ENCODE results near the gene TTLL11. TPM values are rescaled to one million over a fixed set of nuclear protein-coding genes. Genes with fewer than 3 reads are reported as not detected.
"Not testable (repeated sequence)": the region's sequence is repeated elsewhere in the genome, so short reads cannot be mapped to it uniquely, and the experiment has no call there.

The TTLL11 gene
- polyA plus RNA-seq, 1 donor, result 30.4 TPM

DNA sequence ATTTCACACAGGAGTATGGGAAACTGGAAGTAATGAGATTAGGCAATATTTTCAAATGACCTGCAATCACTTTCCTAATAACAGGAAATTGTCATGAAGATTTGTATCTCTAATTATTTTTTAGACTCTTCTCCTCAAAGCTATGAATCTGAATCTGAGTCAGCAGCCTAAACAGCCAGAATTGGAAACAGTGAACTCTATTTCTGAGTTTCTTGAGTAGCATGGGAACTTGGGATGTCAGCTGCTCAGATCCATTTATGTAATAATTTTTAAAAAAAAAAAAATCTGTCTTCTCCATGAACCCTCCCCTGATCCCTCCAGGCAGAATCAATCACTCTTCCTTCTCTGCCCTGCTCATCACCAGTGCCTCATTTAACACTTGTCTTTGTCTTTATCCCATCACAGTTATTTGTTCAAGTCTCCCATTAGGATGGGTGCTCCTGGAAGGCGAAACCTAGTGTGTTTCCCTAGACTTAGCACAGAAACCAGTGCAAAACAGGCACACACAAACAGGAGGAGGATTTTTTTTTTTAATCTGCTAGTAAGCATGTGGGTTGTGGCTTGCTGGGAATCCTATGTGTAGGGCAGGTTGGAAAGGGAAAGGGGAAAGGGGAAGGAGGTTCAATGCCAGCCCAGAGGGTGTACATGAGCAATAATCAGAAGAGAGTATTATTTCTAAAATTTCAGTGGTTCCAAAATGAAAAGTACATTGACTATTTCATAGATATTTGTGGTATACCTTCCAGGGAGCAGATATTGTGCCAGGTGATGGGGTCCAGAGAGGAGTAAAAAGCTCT lies 186.8 kb downstream of the TTLL11 start:
- no peak for DNase-seq (ENCODE audit: low read depth)

DNA sequence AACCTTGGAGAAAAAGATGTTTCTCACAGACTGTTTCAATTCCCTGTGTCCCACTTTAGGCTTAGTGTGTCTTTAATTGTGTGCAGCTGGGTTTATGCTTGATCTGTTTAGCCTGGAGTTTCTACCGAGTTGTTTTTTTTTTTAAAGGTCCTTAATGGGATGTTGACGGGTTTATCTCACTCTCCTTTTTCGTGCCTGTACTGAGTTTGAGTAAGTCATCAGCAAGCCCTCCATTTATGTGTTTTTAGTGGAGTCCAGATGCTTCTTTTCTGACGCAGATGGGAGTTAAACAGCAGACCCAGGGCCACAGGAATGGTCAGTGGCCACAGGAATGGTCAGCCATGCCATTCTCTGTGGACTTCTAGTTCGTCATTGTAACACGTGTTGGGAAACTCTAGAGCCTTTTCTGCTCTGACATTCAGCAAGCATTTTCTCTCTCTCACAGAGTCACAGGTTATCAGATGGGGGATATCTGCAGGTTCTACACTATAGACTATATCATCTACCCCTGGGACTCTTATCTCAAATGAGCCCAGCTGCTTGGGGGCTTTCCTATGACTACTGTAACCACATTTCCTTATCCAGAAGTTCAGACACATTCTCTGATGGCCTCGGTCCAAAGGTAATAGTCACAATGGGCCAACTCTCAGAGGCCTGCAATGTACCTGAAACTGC lies 190.5 kb downstream of the TTLL11 start:
- peak; percentile 70 for DNase-seq (ENCODE audit: low read depth)

GRCh38 chr9:121901616-121902015 lies 191.5 kb downstream of the TTLL11 start:
- no peak for DNase-seq (ENCODE audit: low read depth)

GRCh38 chr9:121900163-121900562 lies 192.9 kb downstream of the TTLL11 start:
- DNase-seq (ENCODE audit: low read depth), result no peak

DNA sequence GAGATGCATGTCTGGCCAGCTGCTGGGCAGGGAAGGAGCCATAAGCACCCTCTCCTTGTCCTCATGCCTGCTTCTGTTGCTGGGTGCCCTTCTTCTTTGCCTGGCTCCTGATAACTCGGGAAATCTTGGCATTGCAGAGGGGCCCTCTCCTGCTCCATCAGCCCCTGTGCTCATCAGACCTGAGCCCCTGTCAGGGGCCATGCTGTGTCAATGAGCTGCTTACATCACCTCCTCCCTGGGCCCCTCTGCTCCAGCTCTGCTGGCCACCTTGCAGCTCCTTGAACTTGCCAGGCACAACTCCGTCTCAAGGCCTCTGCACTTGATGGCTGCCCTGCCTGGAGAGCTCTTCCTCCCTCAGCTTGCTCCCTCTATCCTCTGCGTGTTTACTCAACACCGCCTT lies 194.3 kb downstream of the TTLL11 start:
- DNase-seq (ENCODE audit: low read depth), result no peak

DNA sequence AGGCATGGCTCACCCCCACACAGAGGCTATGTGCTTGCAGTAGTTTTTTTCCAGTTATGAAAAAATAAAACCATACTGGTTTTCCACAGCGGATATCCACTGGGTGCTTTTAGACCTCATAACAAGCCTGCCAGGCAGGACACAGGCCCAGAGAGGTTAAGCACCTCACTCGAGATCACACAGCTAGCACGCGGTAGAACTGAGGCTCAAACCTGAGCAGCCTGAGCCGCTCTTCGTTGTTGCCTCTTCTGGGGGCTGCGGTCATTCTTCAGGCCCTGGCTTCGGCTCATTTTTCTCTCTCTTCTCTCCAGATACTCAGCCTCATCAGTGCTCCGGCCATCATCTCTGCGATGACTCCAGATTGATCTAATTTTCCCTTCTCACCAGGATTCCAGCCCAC lies 196.0 kb downstream of the TTLL11 start:
- no peak for DNase-seq (ENCODE audit: low read depth)

DNA sequence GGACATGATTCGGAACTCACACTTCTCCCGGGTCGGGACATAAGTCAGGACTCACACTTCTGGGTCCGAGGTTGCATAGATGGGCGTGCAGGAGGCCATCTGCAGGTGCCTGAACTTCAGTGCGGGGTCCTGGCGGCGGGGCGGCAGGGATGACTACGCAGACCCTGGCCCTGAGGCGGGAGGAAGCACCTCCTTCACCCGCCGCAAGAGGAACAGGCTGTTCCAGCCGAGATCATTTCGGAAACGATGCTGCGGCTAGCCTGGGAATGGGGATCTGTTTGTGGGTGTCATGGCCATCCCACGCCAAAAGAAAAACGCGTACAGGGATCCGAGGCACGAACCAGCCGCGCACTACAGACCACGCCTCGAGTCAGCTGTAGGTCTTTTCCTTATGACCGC lies 196.6 kb downstream of the TTLL11 start:
- DNase-seq (ENCODE audit: low read depth), result no peak

DNA sequence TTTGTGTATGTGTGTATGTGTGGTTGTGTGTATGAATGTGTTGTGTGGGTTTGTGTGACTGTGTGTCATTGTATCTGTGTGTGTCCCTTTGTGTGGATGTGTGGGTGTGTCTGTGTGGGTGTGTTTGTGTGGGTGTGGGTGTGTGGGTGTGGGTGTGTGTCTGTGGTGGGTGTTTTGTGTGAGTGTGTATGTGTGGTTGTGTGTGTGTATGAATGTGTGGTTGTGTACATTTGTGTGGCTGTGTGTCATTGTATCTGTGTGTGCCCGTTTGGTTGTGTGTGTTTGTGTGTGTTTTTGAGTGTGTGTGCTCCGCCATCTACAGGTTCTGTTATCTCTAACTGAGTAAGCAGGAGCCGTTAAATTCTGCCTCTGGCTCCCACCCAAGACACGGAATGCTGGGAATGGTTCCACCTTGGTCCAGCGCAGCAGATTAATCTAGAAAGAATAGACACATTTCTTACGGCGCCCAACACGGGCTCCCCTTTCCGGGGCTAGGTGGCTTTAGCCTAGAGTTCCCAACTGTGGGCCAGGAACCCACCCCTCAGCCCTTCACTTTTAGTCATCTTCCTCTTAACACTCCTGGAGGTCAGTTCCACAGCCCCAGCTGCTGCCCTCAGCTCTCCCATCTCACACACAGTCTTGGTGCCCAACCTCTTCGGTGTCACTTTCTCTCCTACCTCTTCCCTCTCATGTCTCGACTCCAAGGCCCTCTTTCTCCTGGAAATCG lies 197.1 kb downstream of the TTLL11 start:
- no peak for DNase-seq (ENCODE audit: low read depth)

GRCh38 chr9:121895358-121895757 lies 197.8 kb downstream of the TTLL11 start:
- DNase-seq (ENCODE audit: low read depth), result no peak

- DNase-seq (ENCODE audit: low read depth), result not testable (repeated sequence)
Measured at GRCh38 chr9:121894380-121894779, 198.7 kb downstream of the TTLL11 start.

DNA sequence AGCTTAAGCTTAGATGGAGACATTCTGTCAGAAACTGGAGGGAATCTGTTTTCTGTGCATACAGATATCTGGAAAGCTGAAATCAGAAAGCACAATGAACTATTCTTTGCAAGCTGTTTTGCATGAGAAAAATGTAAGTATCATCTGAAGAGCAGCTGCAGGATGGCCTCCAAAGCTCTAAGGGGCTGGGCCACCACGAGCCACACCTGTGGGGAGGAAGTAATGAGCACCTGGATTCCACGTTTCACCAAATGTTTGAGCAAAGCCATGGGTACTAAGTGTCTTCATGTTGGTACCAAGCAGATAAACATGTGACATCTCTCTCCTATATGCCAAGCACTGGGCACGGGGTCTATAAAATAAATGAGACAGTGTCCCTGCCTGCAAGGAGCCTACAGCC lies 199.3 kb downstream of the TTLL11 start:
- no peak for DNase-seq (ENCODE audit: low read depth)

- DNase-seq (ENCODE audit: low read depth), result no peak
Measured at GRCh38 chr9:121892706-121893105, 200.4 kb downstream of the TTLL11 start.

DNA sequence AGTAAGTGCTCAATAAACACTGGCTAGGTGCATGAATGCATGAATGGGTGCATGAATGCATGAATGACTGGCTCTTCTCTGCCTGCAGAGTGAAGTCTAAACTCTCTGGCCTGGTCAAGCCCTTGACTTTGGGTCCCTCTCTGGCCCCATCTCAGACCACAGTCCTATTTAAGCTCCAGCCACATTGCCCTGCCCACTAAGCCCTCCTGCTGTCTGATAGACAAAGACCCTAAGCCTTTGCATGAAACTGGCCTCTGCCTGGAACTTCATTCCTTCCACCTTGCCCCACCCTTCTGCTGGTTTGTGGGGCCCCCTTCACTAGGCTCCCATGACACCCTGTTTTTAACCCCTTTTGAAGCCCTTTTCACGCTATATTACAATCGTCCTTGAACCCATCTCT lies 202.4 kb downstream of the TTLL11 start:
- DNase-seq (ENCODE audit: low read depth), result no peak

DNA sequence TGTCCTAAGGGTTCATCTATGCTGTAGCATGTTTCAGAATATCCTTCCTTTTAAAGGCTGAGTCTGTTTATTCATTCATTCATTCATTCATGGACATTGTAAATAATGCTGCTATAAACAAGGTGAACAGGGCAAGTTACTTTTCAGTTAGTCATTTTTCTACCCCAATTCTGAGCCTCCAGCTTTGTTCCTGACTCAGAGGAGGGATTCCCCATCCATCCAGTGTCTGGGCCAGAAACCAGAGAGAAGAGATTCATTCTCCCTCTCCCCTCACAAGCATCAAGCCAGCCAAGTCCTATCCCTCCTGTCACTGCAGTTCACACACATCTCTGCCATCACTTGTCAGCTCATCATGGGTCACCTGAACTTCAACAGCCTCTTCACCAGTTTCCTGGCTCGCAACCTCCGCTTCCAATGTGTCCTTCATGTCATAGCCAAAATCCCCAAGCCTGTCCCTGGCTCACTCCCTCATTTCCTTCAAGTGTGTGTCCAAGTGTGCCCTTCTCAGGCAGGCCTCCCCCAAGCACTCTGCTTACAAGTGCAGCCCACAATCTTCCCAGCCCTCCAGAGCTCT lies 203.0 kb downstream of the TTLL11 start:
- no peak for DNase-seq (ENCODE audit: low read depth)

GRCh38 chr9:121888438-121888775 lies 204.7 kb downstream of the TTLL11 start:
- DNase-seq (ENCODE audit: low read depth), result no peak

GRCh38 chr9:121887553-121888437 lies 205.3 kb downstream of the TTLL11 start:
- no peak for DNase-seq (ENCODE audit: low read depth)

- DNase-seq (ENCODE audit: low read depth), result no peak
Measured at GRCh38 chr9:121886759-121887485, 206.2 kb downstream of the TTLL11 start.

GRCh38 chr9:121885345-121885901 lies 207.7 kb downstream of the TTLL11 start:
- no peak for DNase-seq (ENCODE audit: low read depth)

- no peak for DNase-seq (ENCODE audit: low read depth)
Measured at GRCh38 chr9:121884057-121884541, 209.0 kb downstream of the TTLL11 start.

Measured in forelimb muscle (tissue), 1 donor.